Measurements from ENCODE around the gene OTOF. TPM values are rescaled to one million over a fixed set of nuclear protein-coding genes. Genes with fewer than 3 reads are reported as not detected.

OTOF gene
- total RNA-seq, 1 donor = not detected

GRCh38 chr2:26449278-26450030 lies 28.5 kb downstream of the OTOF start:
- no peak for TF ChIP-seq CTCF (IDR thresholded peaks at IDR 0.05; ENCODE audit: extremely low read depth, low read depth, low read length)
- H3K4me3 ChIP-seq (ENCODE audit: insufficient read depth, low read length) = no peak overlapping the region

GRCh38 chr2:26448651-26449050 lies 29.3 kb downstream of the OTOF start:
- TF ChIP-seq CTCF (IDR thresholded peaks at IDR 0.05; ENCODE audit: extremely low read depth, low read depth, low read length) = no peak
- Histone ChIP-seq H4K20me1 (ENCODE audit: insufficient read depth, low read length) (no peaks in the 10 kb centered on the region), H3K36me3 (ENCODE audit: insufficient read depth, low read length) (no peaks in the 10 kb centered on the region), H2AFZ (ENCODE audit: low read length) (no peak overlapping the region), H3K4me1 (ENCODE audit: insufficient read depth, low read length) (no peaks in the 10 kb centered on the region), H3K27me3 (ENCODE audit: insufficient read depth, low read length) (no peaks in the 10 kb centered on the region), H3K4me3 (ENCODE audit: insufficient read depth, low read length) (no peak overlapping the region), H3K27ac (ENCODE audit: low read depth, low read length) (no peak overlapping the region), H3K9me3 (ENCODE audit: low read depth, low read length) (no peaks in the 10 kb centered on the region), H3K79me2 (ENCODE audit: insufficient read depth, low read length) (no peaks in the 10 kb centered on the region), H3K4me2 (ENCODE audit: insufficient read depth, low read length) (no peak overlapping the region)
- DNase-seq (ENCODE audit: insufficient read length, low spot score, missing footprints) = no peak

More at GRCh38 chr2:26449278-26450030, 28.5 kb downstream of the OTOF start:
- no peaks in the 10 kb centered on the region for H3K9me3 ChIP-seq (ENCODE audit: low read depth, low read length)
- no peak overlapping the region for H3K27ac ChIP-seq (ENCODE audit: low read depth, low read length)
- no peaks in the 10 kb centered on the region for H3K4me1 ChIP-seq (ENCODE audit: insufficient read depth, low read length)
- no peaks in the 10 kb centered on the region for H3K79me2 ChIP-seq (ENCODE audit: insufficient read depth, low read length)
- H2AFZ ChIP-seq (ENCODE audit: low read length) = no peak overlapping the region
- no peaks in the 10 kb centered on the region for H4K20me1 ChIP-seq (ENCODE audit: insufficient read depth, low read length)
- no peak for DNase-seq (ENCODE audit: insufficient read length, low spot score, missing footprints)
- no peaks in the 10 kb centered on the region for H3K36me3 ChIP-seq (ENCODE audit: insufficient read depth, low read length)
- no peak overlapping the region for H3K4me2 ChIP-seq (ENCODE audit: insufficient read depth, low read length)
- H3K27me3 ChIP-seq (ENCODE audit: insufficient read depth, low read length) = no peaks in the 10 kb centered on the region

- no peaks in the 10 kb centered on the region for H3K36me3 ChIP-seq (ENCODE audit: insufficient read depth, low read length)
- H3K79me2 ChIP-seq (ENCODE audit: insufficient read depth, low read length) = no peaks in the 10 kb centered on the region
- no peaks in the 10 kb centered on the region for H3K27me3 ChIP-seq (ENCODE audit: insufficient read depth, low read length)
- H3K9me3 ChIP-seq (ENCODE audit: low read depth, low read length) = no peaks in the 10 kb centered on the region
- no peak overlapping the region for H3K27ac ChIP-seq (ENCODE audit: low read depth, low read length)
- H3K4me2 ChIP-seq (ENCODE audit: insufficient read depth, low read length) = no peak overlapping the region
- no peak for DNase-seq (ENCODE audit: insufficient read length, low spot score, missing footprints)
- no peak overlapping the region for H3K4me3 ChIP-seq (ENCODE audit: insufficient read depth, low read length)
- no peaks in the 10 kb centered on the region for H4K20me1 ChIP-seq (ENCODE audit: insufficient read depth, low read length)
- no peaks in the 10 kb centered on the region for H3K4me1 ChIP-seq (ENCODE audit: insufficient read depth, low read length)
- no peak for TF ChIP-seq CTCF (IDR thresholded peaks at IDR 0.05; ENCODE audit: extremely low read depth, low read depth, low read length)
- H2AFZ ChIP-seq (ENCODE audit: low read length) = no peak overlapping the region
Observed at GRCh38 chr2:26444236-26444635, 33.7 kb downstream of the OTOF start.

- no peak overlapping the region for H2AFZ ChIP-seq (ENCODE audit: low read length)
- no peak for TF ChIP-seq CTCF (IDR thresholded peaks at IDR 0.05; ENCODE audit: extremely low read depth, low read depth, low read length)
- no peak for DNase-seq (ENCODE audit: insufficient read length, low spot score, missing footprints)
- no peaks in the 10 kb centered on the region for H3K9me3 ChIP-seq (ENCODE audit: low read depth, low read length)
- H4K20me1 ChIP-seq (ENCODE audit: insufficient read depth, low read length) = no peaks in the 10 kb centered on the region
- H3K4me2 ChIP-seq (ENCODE audit: insufficient read depth, low read length) = no peak overlapping the region
- H3K27ac ChIP-seq (ENCODE audit: low read depth, low read length) = no peak overlapping the region
- peaks cover 10% of the 10 kb centered on the region for H3K4me1 ChIP-seq (ENCODE audit: insufficient read depth, low read length)
- no peaks in the 10 kb centered on the region for H3K36me3 ChIP-seq (ENCODE audit: insufficient read depth, low read length)
- no peak overlapping the region for H3K4me3 ChIP-seq (ENCODE audit: insufficient read depth, low read length)
- H3K79me2 ChIP-seq (ENCODE audit: insufficient read depth, low read length) = no peaks in the 10 kb centered on the region
- H3K27me3 ChIP-seq (ENCODE audit: insufficient read depth, low read length) = no peaks in the 10 kb centered on the region
Observed at GRCh38 chr2:26442707-26443106, 35.2 kb downstream of the OTOF start.

Measured in osteoblast (primary cell).